IMR-90 (cell line): ENCODE results near the gene SCN4A. TPM values are rescaled to one million over a fixed set of nuclear protein-coding genes. Genes with fewer than 3 reads are reported as not detected.

Experiments used
- ATAC-seq: fragments of 200-7000 bp; cut with Tn5 transposase; 2 replicates; pipeline ENCODE4 v1.9.1; 2020; ENCODE audit warnings: low read depth, mild to moderate bottlenecking, moderate library complexity
- BruUV-seq: library from RNA; stranded (reverse); fragments of 400-500 nt; replicated peaks from 2 replicates; lab custom pipeline; 2021; lab: Mats Ljungman, UMichigan
- CTCF ChIA-PET: fragments of 300-600 bp; formaldehyde crosslinking; extraction: SDS; loops from one replicate; lab custom pipeline; 2021; ENCODE audit warnings: antibody characterized with exemption; lab: Yijun Ruan, JAX
- POLR2A ChIA-PET: fragments of 300-600 bp; sonication (Branson Sonifier 250); formaldehyde crosslinking; loops from one replicate; lab custom pipeline; 2022; ENCODE audit warnings: antibody characterized with exemption; ENCODE audit not compliant: unreplicated experiment; lab: Charles Lee
- DNase-seq: peaks from one replicate; pipeline ENCODE4 v3.0.0; 2013
- H2AFZ ChIP-seq: replicated peaks from 2 replicates; pipeline ENCODE3; 2013; ENCODE audit warnings: low read length, mild to moderate bottlenecking; ENCODE audit not compliant: poor library complexity
- H2AK5ac ChIP-seq: 2 replicates; pipeline ENCODE4 v1.6.1; 2013; ENCODE audit warnings: low read depth, low read length, inconsistent platforms
- H2AK9ac ChIP-seq: replicated peaks from 2 replicates; pipeline ENCODE3; 2013; ENCODE audit warnings: mild to moderate bottlenecking, low read depth, low read length, moderate library complexity; ENCODE audit not compliant: poor library complexity
- H2BK120ac ChIP-seq: 2 replicates; pipeline ENCODE4 v1.6.1; 2013; ENCODE audit warnings: low read depth, low read length, inconsistent platforms
- H2BK15ac ChIP-seq: 3 replicates; pipeline ENCODE4 v1.6.1; 2013; ENCODE audit warnings: low read depth, low read length, inconsistent platforms
- H2BK20ac ChIP-seq: 2 replicates; pipeline ENCODE4 v1.6.1; 2013; ENCODE audit warnings: low read depth, mild to moderate bottlenecking, inconsistent platforms, low read length, moderate library complexity
- H2BK5ac ChIP-seq: 2 replicates; pipeline ENCODE4 v1.6.1; 2013; ENCODE audit warnings: mild to moderate bottlenecking, low read depth, low read length, inconsistent platforms; ENCODE audit not compliant: poor library complexity, severe bottlenecking
- H3K14ac ChIP-seq: replicated peaks from 2 replicates; pipeline ENCODE4 v1.6.1; 2013; ENCODE audit warnings: low read depth, low read length, inconsistent platforms
- H3K18ac ChIP-seq: 2 replicates; pipeline ENCODE4 v1.6.1; 2013; ENCODE audit warnings: low read depth, low read length, control low read depth
- H3K23ac ChIP-seq: 2 replicates; pipeline ENCODE4 v1.6.1; 2013; ENCODE audit warnings: low read depth, low read length, inconsistent platforms
- H3K27ac ChIP-seq: 2 replicates; pipeline ENCODE4 v1.5.1; 2013; ENCODE audit warnings: mild to moderate bottlenecking, control low read depth, low read length; ENCODE audit not compliant: insufficient read depth
- H3K27me3 ChIP-seq: 2 replicates; pipeline ENCODE4 v1.6.1; 2013; ENCODE audit warnings: low read length; ENCODE audit not compliant: control insufficient read depth, insufficient read depth
- H3K36me3 ChIP-seq: 2 replicates; pipeline ENCODE4 v1.6.1; 2013; ENCODE audit warnings: low read length, mixed read lengths; ENCODE audit not compliant: control insufficient read depth, insufficient read depth
- H3K4ac ChIP-seq: 2 replicates; pipeline ENCODE4 v1.6.1; 2013; ENCODE audit warnings: low read depth, low read length, inconsistent platforms
- H3K4me1 ChIP-seq: 2 replicates; pipeline ENCODE4 v1.6.1; 2013; ENCODE audit warnings: low read length, mixed read lengths; ENCODE audit not compliant: control insufficient read depth, insufficient read depth
- H3K4me2 ChIP-seq: 2 replicates; pipeline ENCODE4 v1.6.1; 2013; ENCODE audit warnings: low read depth, mild to moderate bottlenecking, control low read depth, low read length, moderate library complexity
- H3K4me3 ChIP-seq: 2 replicates; pipeline ENCODE4 v1.5.1; 2013; ENCODE audit warnings: low read depth, mild to moderate bottlenecking, control low read depth, low read length, moderate library complexity; ENCODE audit not compliant: insufficient read depth
- H3K56ac ChIP-seq: 2 replicates; pipeline ENCODE4 v1.6.1; 2013; ENCODE audit warnings: low read length, inconsistent platforms; ENCODE audit not compliant: insufficient read depth; ENCODE audit errors: extremely low read depth
- H3K79me1 ChIP-seq, 2 experiments: 2 replicates each; pipeline ENCODE4 v1.6.1; 2013; ENCODE audit warnings: low read length in 2 of 2, inconsistent platforms in 1 of 2, low read depth in 1 of 2
- H3K9ac ChIP-seq: 2 replicates; pipeline ENCODE4 v1.6.1; 2013; ENCODE audit warnings: low read depth, low read length, control low read depth
- H3K9me1 ChIP-seq: 2 replicates; pipeline ENCODE4 v1.6.1; 2013; ENCODE audit warnings: low read length, inconsistent platforms; ENCODE audit not compliant: insufficient read depth
- H3K9me3 ChIP-seq: 2 replicates; pipeline ENCODE4 v1.6.1; 2013; ENCODE audit warnings: low read length; ENCODE audit not compliant: control insufficient read depth, insufficient read depth
- H4K20me1 ChIP-seq: 2 replicates; pipeline ENCODE4 v1.6.1; 2013; ENCODE audit warnings: low read length, inconsistent platforms; ENCODE audit not compliant: insufficient read depth
- H4K5ac ChIP-seq: 2 replicates; pipeline ENCODE4 v1.6.1; 2013; ENCODE audit warnings: mild to moderate bottlenecking, low read depth, low read length, control low read depth
- H4K8ac ChIP-seq, 2 experiments: 2 replicates each; pipeline ENCODE4 v1.6.1; 2013; ENCODE audit warnings: low read depth in 2 of 2, low read length in 2 of 2, control low read depth in 1 of 2, inconsistent platforms in 1 of 2
- H4K91ac ChIP-seq: 2 replicates; pipeline ENCODE4 v1.6.1; 2013; ENCODE audit warnings: low read depth, low read length, inconsistent platforms; ENCODE audit not compliant: insufficient read depth
- BHLHE40 ChIP-seq: fragments of 150-350 bp; IDR thresholded peaks from 2 replicates; pipeline ENCODE4 v1.6.1; 2016; ENCODE audit warnings: mild to moderate bottlenecking, low read depth, low read length
- FOS ChIP-seq: fragments of 150-350 bp; IDR thresholded peaks from 2 replicates; pipeline ENCODE4 v1.6.1; 2016; ENCODE audit warnings: low read depth, low read length
- MAZ ChIP-seq: IDR thresholded peaks from 2 replicates; pipeline ENCODE4 v1.6.1; 2012; ENCODE audit warnings: low read depth, mild to moderate bottlenecking, low read length, improper control_type of control experiment, moderate library complexity, borderline replicate concordance
- RCOR1 ChIP-seq: IDR thresholded peaks from 2 replicates; pipeline ENCODE4 v1.6.1; 2012; ENCODE audit warnings: mild to moderate bottlenecking, low read length, improper control_type of control experiment; ENCODE audit not compliant: insufficient replicate concordance
- WGBS, 2 experiments: methylation state at CpG; one replicate each; pipeline versions ENCODE4 v1.1.5 to v1.1.7; 2013; ENCODE audit warnings: missing lambda C conversion rate in 2 of 2; ENCODE audit not compliant: insufficient read length in 1 of 2; ENCODE audit errors: extremely low coverage in 2 of 2; 5-methylcytosine and 5-hydroxymethylcytosine counted together
- dilution Hi-C: fragments of 300-500 bp; cut with HindIII; formaldehyde crosslinking; loops from one replicate; pipeline ENCODE4 v1.14.3; 2018; ENCODE audit warnings: low sequenced_read_pairs; ENCODE audit not compliant: unreplicated experiment
- in situ Hi-C: fragments of 300-500 bp; cut with MboI; formaldehyde crosslinking; loops from 3 replicates; pipeline ENCODE4 v1.14.3; 2019; ENCODE audit warnings: low sequenced_read_pairs, inconsistent platforms, mixed read lengths
- intact Hi-C: fragments of 100-400 bp; cut with micrococcal nuclease; formaldehyde crosslinking; loops from 2 replicates; pipeline ENCODE4 v1.10.0; 2022
- polyA plus RNA-seq, 3 experiments: library from polyadenylated mRNA; depleted of rRNA; stranded (reverse); fragments of >200 nt; gene quantifications; 2 replicates each; pipeline ENCODE4 v1.2.3, GENCODE V29; 2012; ENCODE audit warnings: low replicate concordance in 1 of 3
- total RNA-seq: library from RNA; depleted of rRNA; stranded (reverse); fragments of >200 nt; gene quantifications from 2 replicates; pipeline ENCODE4 v1.2.3, GENCODE V29; 2012
- TF ChIP-seq, protein P1 (sequence below): fragments of 150-350 bp; IDR thresholded peaks from 2 replicates; pipeline ENCODE4 v1.6.1; 2016; ENCODE audit warnings: low read depth, mild to moderate bottlenecking, low read length, moderate library complexity, borderline replicate concordance
- TF ChIP-seq, protein P2 (sequence below): fragments of 150-350 bp; IDR thresholded peaks from 2 replicates; pipeline ENCODE4 v1.6.1; 2017; ENCODE audit warnings: mild to moderate bottlenecking, antibody characterized with exemption, low read length, low read depth

The SCN4A gene
- total and polyA plus RNA-seq, 2 of the 4 experiments (the other 2 are of a cell fraction): not detected

DNA sequence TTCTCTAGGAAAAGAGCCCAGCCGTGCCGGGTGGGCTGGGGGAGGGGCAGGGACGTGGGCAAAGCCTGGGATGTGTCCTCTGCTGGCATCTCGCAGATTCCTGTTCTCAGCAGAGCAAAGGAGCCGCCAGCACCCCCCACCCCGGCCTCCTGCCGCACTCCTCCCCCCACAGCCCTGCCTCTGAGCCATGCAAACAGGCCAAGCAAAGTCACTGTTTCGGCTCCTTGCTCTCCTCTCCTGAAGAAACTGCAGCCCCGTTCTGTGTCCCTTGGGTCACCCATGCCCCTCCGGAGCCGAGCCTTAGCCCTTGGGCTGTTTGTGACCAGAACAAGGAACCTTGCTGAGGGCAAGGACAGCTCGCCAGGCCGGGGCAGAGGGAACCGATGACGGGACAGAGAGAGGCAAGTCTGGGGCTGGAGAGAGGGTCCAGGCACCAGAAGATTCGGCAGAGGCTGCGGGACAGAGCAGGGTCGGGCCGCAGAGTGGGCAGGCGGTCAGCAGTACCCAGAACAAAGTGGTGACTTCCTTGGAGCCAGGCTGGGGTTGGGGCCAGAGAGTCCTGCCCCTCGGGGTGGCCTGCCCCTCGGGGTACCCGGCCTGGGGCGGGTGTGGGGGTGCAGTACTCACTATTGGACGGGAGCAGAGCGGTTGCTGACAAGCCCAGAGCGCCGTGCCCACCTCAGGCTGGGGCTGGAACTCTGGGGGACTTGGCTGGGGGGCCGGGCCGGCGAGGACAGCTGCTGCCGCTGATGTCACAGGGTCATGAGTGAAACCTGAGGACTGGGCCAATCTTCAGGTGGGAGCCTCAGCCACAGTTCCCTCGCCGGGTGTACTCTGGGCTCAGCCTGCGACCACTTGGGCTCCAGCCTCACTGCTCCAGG, 16.3 kb upstream of the SCN4A start:
- 0 out of 2 replicates have a peak overlapping the region, but pooled peaks have one; percentile 59 for H3K14ac ChIP-seq
- peak overlapping the region; percentile 55; the same call in 1 of the 2 replicates for H4K5ac ChIP-seq
- POLR2A ChIA-PET: interaction anchor here (0.5 kb wide), 1 partner anchor 315 kb away, joined by 9 read pairs; no protein-coding TSS in a partner anchor
- no peak overlapping the region for H3K18ac ChIP-seq
- H3K79me1 ChIP-seq: no peaks in the 10 kb centered on the region
- in situ Hi-C loops: no loop called here
- no peaks in the 10 kb centered on the region for H3K9me3 ChIP-seq
- H2AFZ ChIP-seq: peak overlapping the region; percentile 72
- no peak overlapping the region for H4K91ac ChIP-seq
- H2BK120ac ChIP-seq: no peak overlapping the region
- no TSS peak for BruUV-seq
- no peak overlapping the region for H2AK9ac ChIP-seq
- H3K36me3 ChIP-seq: no peaks in the 10 kb centered on the region
- no peak overlapping the region for H3K4me2 ChIP-seq
- peaks cover 9% of the 10 kb centered on the region; the same call in 1 of the 2 replicates for H3K9me1 ChIP-seq
- ATAC-seq (0 out of 2 replicates have a peak, but pooled peaks have one; percentile 10), DNase-seq (no peak)
- no peak overlapping the region for H2BK5ac ChIP-seq
- H4K8ac ChIP-seq: no peak overlapping the region
- H2BK20ac ChIP-seq: no peak overlapping the region
- H3K27ac ChIP-seq: no peak overlapping the region
- no peak overlapping the region for H3K56ac ChIP-seq
- H3K4ac ChIP-seq: no peak overlapping the region
- H4K20me1 ChIP-seq: no peaks in the 10 kb centered on the region
- intact Hi-C loops: no loop called here
- no peak overlapping the region for H3K4me3 ChIP-seq
- H3K23ac ChIP-seq: no peak overlapping the region
- dilution Hi-C loops: no loop called here
- TF ChIP-seq FOS (no peak), RCOR1 (no peak), MAZ (no peak; the same call in 1 of the 2 replicates), BHLHE40 (no peak)
- TF ChIP-seq, protein P1, sequence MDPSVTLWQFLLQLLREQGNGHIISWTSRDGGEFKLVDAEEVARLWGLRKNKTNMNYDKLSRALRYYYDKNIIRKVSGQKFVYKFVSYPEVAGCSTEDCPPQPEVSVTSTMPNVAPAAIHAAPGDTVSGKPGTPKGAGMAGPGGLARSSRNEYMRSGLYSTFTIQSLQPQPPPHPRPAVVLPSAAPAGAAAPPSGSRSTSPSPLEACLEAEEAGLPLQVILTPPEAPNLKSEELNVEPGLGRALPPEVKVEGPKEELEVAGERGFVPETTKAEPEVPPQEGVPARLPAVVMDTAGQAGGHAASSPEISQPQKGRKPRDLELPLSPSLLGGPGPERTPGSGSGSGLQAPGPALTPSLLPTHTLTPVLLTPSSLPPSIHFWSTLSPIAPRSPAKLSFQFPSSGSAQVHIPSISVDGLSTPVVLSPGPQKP: no peak
- TF ChIP-seq, protein P2, sequence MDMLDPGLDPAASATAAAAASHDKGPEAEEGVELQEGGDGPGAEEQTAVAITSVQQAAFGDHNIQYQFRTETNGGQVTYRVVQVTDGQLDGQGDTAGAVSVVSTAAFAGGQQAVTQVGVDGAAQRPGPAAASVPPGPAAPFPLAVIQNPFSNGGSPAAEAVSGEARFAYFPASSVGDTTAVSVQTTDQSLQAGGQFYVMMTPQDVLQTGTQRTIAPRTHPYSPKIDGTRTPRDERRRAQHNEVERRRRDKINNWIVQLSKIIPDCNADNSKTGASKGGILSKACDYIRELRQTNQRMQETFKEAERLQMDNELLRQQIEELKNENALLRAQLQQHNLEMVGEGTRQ: no peak
- no peak overlapping the region for H2BK15ac ChIP-seq
- 41% methylated on average over 23 of the region's 35 CpGs; no CpG with 5 or more reads in 1 of the 2 experiments for WGBS, 2 experiments
- CTCF ChIA-PET: interaction anchor here (0.5 to 1.4 kb wide), 2 partner anchors 70 to 293 kb away, joined by 3 to 5 read pairs; no protein-coding TSS in a partner anchor
- H3K9ac ChIP-seq: no peak overlapping the region; the same call in 1 of the 2 replicates
- H2AK5ac ChIP-seq: no peak overlapping the region; the same call in 1 of the 2 replicates
- peaks cover 8% of the 10 kb centered on the region; the same call in 1 of the 2 replicates for H3K4me1 ChIP-seq
- peaks cover 37% of the 10 kb centered on the region for H3K27me3 ChIP-seq
